CD4-positive, CD25-positive, alpha-beta regulatory T cell (primary cell): ENCODE measurements around the gene ESR1. TPM values are rescaled to one million over a fixed set of nuclear protein-coding genes. Genes with fewer than 3 reads are reported as not detected.

Source experiments
- ATAC-seq, 2 donors: fragments of 150-1000 bp; cut with Tn5 transposase; one replicate each; pipeline ENCODE4 v1.10.0; 2021; ENCODE audit warnings: low read depth in 2 of 2, moderate number of reproducible peaks in 2 of 2, moderate library complexity in 1 of 2
- DNase-seq, 3 donors: peaks; one replicate each; pipeline versions ENCODE4 v3.0.0 to v3.0.0-alpha.2; 2012 to 2022; ENCODE audit warnings: mixed read lengths in 1 of 3
- H3K27ac ChIP-seq: one replicate; pipeline ENCODE4 v1.7.0; 2013; ENCODE audit warnings: mild to moderate bottlenecking, low read length; ENCODE audit not compliant: insufficient read depth, poor library complexity, severe bottlenecking
- H3K27me3 ChIP-seq: one replicate; pipeline ENCODE4 v1.7.0; 2013; ENCODE audit warnings: low read length; ENCODE audit not compliant: control insufficient read depth, insufficient read depth
- H3K36me3 ChIP-seq: one replicate; pipeline ENCODE4 v1.7.0; 2013; ENCODE audit warnings: mild to moderate bottlenecking, low read length, moderate library complexity; ENCODE audit not compliant: control insufficient read depth, insufficient read depth
- H3K4me1 ChIP-seq: 2 replicates; pipeline ENCODE4 v1.7.0; 2013; ENCODE audit warnings: mild to moderate bottlenecking, low read length; ENCODE audit not compliant: insufficient read depth, control insufficient read depth, poor library complexity, severe bottlenecking
- H3K4me3 ChIP-seq: one replicate; pipeline ENCODE4 v1.7.0; 2013; ENCODE audit warnings: low read depth, mild to moderate bottlenecking, low read length, moderate library complexity
- H3K9me3 ChIP-seq, 2 experiments: 1 replicate in 1 of 2; 2 replicates in 1 of 2; pipeline ENCODE4 v1.7.0; 2013; ENCODE audit warnings: low read length in 2 of 2, mild to moderate bottlenecking in 1 of 2, moderate library complexity in 1 of 2; ENCODE audit not compliant: control insufficient read depth in 2 of 2
- H3K27ac Mint-ChIP-seq, 3 donors: one replicate each; pipeline ENCODE4 v1.8.0; 2020 to 2022; ENCODE audit warnings: mild to moderate bottlenecking in 3 of 3, mixed read lengths in 3 of 3, moderate library complexity in 2 of 3
- H3K27me3 Mint-ChIP-seq: one replicate; pipeline ENCODE4 v1.8.0; 2022; ENCODE audit warnings: mild to moderate bottlenecking, mixed read lengths
- H3K36me3 Mint-ChIP-seq: one replicate; pipeline ENCODE4 v1.8.0; 2020; ENCODE audit warnings: mixed read lengths
- H3K4me1 Mint-ChIP-seq, 4 donors: one replicate each; pipeline ENCODE4 v1.8.0; 2020 to 2022; ENCODE audit warnings: mixed read lengths in 4 of 4, mild to moderate bottlenecking in 1 of 4
- H3K4me3 Mint-ChIP-seq, 4 donors: one replicate each; pipeline ENCODE4 v1.8.0; 2020 to 2022; ENCODE audit warnings: mild to moderate bottlenecking in 4 of 4, mixed read lengths in 4 of 4, moderate library complexity in 3 of 4
- H3K9me3 Mint-ChIP-seq, 7 donors: one replicate each; pipeline ENCODE4 v1.8.0; 2020 to 2022; ENCODE audit warnings: mixed read lengths in 7 of 7, mild to moderate bottlenecking in 3 of 7, moderate library complexity in 2 of 7
- polyA plus RNA-seq, 4 donors: library from polyadenylated mRNA; unstranded; fragments of 300-500 nt; fragmentation: Illumina TruSeq; gene quantifications; one replicate each; pipeline ENCODE4 v1.2.3, GENCODE V29; 2021
- total RNA-seq: library from RNA; stranded (reverse); gene quantifications from one replicate; pipeline ENCODE4 v1.2.3, GENCODE V29; 2022

ESR1 gene
- total and polyA plus RNA-seq, 5 donors from 2014 or later: 0.18 to 4.7 (median 0.68) TPM

DNA sequence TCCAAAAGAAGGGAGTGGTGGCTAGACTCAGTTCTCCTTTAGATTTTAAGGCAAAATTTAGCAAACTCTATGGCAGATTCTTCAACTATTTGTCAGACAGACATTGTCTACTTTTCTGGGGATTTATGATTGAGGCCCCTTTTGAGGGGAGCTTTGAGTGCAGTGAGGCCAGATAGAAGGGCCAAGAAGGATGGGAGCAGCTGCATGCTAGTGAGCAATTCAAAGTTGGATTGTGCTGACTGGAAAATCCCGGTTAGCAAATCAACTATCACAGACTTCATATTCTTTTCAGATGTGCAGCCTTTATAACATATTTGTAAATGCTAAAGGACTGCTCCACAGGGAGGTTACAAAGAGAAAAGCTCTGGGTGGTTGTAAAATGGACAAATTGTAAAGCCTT lies 35.0 kb upstream of the ESR1 start:
- H3K27ac Mint-ChIP-seq: no peak overlapping the region
- peaks cover 0 to 2% (median 0%) of the 10 kb centered on the region in 7 donors for H3K9me3 Mint-ChIP-seq
- Histone ChIP-seq H3K9me3 (no peaks in the 10 kb centered on the region), H3K27ac (no peak overlapping the region), H3K27me3 (peaks cover 8% of the 10 kb centered on the region), H3K36me3 (no peaks in the 10 kb centered on the region), H3K4me1 (no peaks in the 10 kb centered on the region), H3K4me3 (no peak overlapping the region)
- DNase-seq (no peak), ATAC-seq (no peak)
- no peaks in the 10 kb centered on the region for H3K36me3 Mint-ChIP-seq
- H3K27me3 Mint-ChIP-seq: peaks cover 19% of the 10 kb centered on the region
- H3K4me3 Mint-ChIP-seq: no peak overlapping the region
- no peaks in the 10 kb centered on the region for H3K4me1 Mint-ChIP-seq

DNA sequence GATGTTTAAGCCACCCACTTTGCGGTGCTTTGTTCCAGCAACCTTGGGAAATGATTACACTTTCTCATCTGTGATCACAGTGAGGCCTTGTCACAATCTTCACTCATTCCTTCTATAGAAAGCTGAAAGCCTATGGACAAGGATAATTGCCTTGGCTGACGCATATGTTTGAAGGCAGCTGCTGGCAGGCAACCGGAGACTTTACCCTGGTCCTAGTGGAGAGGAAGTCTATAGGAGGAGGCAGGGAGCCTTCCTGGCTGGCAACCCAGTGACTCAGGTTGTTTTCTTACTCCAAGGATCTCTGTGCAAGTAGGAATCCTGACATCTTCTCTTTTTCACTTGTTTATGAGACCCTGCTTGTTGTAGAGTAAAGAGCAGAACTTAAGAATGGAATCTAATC lies 34.1 kb upstream of the ESR1 start:
- Histone ChIP-seq H3K36me3 (no peaks in the 10 kb centered on the region), H3K4me1 (no peaks in the 10 kb centered on the region), H3K27me3 (peaks cover 4% of the 10 kb centered on the region), H3K27ac (no peak overlapping the region), H3K9me3 (no peaks in the 10 kb centered on the region), H3K4me3 (no peak overlapping the region)
- DNase-seq: no peak
- H3K4me3 Mint-ChIP-seq: no peak overlapping the region
- no peak overlapping the region for H3K27ac Mint-ChIP-seq
- H3K9me3 Mint-ChIP-seq: peaks cover 0 to 2% (median 0%) of the 10 kb centered on the region in 7 donors
- H3K36me3 Mint-ChIP-seq: no peaks in the 10 kb centered on the region
- H3K4me1 Mint-ChIP-seq: no peaks in the 10 kb centered on the region
- H3K27me3 Mint-ChIP-seq: peaks cover 12% of the 10 kb centered on the region
- ATAC-seq: no peak

DNA sequence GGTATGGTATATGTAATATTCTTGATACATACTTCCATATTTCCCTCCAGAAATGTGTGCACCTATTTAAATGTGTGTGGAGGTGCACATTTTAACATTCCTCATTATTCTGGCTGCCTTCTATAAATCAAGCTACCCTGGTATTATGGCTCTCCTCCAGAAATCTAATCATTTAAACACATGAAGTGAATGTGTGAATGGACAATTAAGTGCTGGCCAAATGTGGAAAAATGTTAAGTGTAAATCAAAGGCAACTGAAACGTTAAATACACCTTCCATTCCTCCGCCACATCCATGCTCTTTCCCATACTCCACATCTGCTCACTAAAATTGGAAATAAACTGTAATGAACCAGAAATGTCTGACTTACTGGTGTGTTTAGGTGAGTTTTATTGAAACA lies 24.9 kb upstream of the ESR1 start:
- DNase-seq (no peak), ATAC-seq (no peak)
- no peak overlapping the region for H3K4me3 Mint-ChIP-seq
- peaks cover 7% of the 10 kb centered on the region for H3K27me3 Mint-ChIP-seq
- H3K4me3 ChIP-seq: no peak overlapping the region
- no peaks in the 10 kb centered on the region for H3K36me3 ChIP-seq
- H3K27me3 ChIP-seq: peaks cover 5% of the 10 kb centered on the region
- H3K36me3 Mint-ChIP-seq: no peaks in the 10 kb centered on the region
- no peak overlapping the region for H3K27ac Mint-ChIP-seq
- H3K27ac ChIP-seq: no peak overlapping the region
- H3K4me1 ChIP-seq: no peaks in the 10 kb centered on the region
- peaks cover 0 to 7% (median 0%) of the 10 kb centered on the region in 7 donors for H3K9me3 Mint-ChIP-seq
- no peaks in the 10 kb centered on the region for H3K9me3 ChIP-seq
- H3K4me1 Mint-ChIP-seq: no peaks in the 10 kb centered on the region

DNA sequence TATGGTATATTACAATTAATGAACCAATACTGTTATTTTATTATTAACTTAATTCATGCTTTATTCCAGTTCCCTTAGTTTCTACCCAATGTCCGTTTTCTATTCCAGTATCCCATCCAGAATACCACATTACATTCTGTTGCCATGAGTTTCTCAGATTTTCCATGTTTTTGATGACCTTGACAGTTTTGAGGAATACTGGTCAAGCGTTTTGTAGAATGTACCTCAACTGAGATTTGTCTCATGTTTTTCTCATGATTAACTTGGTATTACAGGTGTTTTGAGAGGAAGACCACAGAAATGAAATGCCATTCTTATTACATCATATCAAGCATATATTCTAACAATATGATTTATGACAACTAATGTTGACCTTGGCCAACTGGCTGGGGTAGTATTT lies 23.8 kb upstream of the ESR1 start:
- no peaks in the 10 kb centered on the region for H3K4me1 Mint-ChIP-seq
- Histone ChIP-seq H3K4me1 (no peaks in the 10 kb centered on the region), H3K27me3 (peaks cover 5% of the 10 kb centered on the region), H3K27ac (no peak overlapping the region), H3K36me3 (no peaks in the 10 kb centered on the region), H3K4me3 (no peak overlapping the region), H3K9me3 (peaks cover 0 to 3% of the 10 kb centered on the region in 2 experiments)
- peaks cover 12% of the 10 kb centered on the region for H3K27me3 Mint-ChIP-seq
- ATAC-seq: no peak
- H3K9me3 Mint-ChIP-seq: peaks cover 0 to 18% (median 0%) of the 10 kb centered on the region in 7 donors
- no peak overlapping the region for H3K27ac Mint-ChIP-seq
- no peak for DNase-seq
- H3K36me3 Mint-ChIP-seq: no peaks in the 10 kb centered on the region
- no peak overlapping the region for H3K4me3 Mint-ChIP-seq

DNA sequence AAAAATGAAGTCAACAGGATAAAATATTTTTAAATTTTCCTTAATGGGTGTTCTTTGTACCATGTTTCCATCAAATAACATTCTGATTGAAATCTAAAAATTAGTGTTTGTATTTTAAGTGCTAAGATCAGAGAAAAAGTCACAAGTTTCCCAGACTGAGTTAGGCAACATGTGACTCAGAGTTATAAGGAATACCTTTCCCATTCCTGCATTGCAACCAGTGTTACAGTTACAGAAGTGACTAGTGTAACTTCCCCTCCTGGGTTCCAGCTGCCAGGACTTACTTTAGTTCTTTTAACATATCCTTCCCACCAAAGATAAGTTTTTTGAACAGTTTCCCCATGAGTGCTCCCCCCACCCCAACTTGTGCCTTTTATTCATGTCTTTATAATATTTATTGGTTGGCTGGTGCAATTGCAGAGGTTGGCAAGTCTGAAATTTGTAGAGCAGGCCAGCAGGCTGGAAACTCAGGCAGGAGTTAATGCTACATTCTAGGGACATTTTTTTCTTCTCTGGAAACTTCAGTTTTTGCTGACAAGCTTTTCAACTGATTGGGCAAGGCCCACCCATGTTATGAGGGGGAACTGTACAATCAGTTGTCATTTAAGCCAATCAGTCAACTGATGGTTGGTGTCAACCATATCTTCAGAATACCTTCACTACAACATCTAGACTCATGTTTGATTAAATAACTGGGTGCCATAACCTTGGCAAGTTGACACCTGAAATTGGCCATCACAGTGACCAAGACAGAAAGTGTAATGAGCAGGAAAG lies 22.9 kb upstream of the ESR1 start:
- peaks cover 0 to 12% (median 0%) of the 10 kb centered on the region in 7 donors for H3K9me3 Mint-ChIP-seq
- peaks cover 0 to 3% of the 10 kb centered on the region in 2 experiments for H3K9me3 ChIP-seq

DNA sequence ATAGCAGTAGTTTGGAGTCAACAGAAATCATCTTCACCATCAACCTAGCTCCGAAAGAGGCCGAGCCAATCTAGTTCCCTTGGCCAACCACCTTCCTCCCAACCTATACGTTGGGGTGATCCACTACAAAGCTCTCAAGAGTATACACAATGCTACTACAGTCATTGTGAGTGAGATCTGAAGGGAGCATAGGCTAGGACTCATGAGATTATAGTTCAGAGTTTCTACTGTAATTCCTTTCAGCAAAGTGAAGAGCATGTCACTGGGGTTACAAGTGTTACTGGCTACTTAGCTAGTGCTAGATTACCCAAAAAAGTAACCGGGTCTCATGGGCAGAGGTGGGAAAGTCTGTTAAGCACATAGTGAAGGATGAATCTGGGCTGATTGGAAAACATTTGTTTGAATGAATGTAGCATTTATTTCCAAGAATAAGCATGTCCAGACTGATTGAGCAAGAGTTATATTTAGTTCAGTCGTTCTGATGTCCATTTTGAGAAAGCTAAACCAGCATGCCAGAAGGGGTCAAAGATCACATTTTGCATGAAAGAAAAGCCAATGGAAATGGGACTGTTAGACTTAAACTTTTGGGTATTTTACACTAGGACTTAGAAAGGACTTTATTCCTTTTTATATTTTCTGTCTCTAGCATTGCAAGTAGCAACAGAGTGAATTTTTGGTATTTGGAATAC lies 10.5 kb upstream of the ESR1 start:
- Mint-ChIP-seq H3K36me3 (no peaks in the 10 kb centered on the region), H3K27ac (no peak overlapping the region), H3K4me1 (no peaks in the 10 kb centered on the region), H3K9me3 (peaks cover 0 to 4% (median 0%) of the 10 kb centered on the region in 7 donors), H3K27me3 (peaks cover 21% of the 10 kb centered on the region), H3K4me3 (no peak overlapping the region)
- Histone ChIP-seq H3K36me3 (no peaks in the 10 kb centered on the region), H3K4me1 (no peaks in the 10 kb centered on the region), H3K4me3 (no peak overlapping the region), H3K27ac (no peak overlapping the region), H3K9me3 (no peaks in the 10 kb centered on the region), H3K27me3 (no peaks in the 10 kb centered on the region)
- ATAC-seq (no peak), DNase-seq (no peak)

More for the DNA sequence above, 22.9 kb upstream of the ESR1 start:
- Mint-ChIP-seq H3K4me1 (no peaks in the 10 kb centered on the region), H3K36me3 (no peaks in the 10 kb centered on the region), H3K27me3 (peaks cover 12% of the 10 kb centered on the region), H3K27ac (no peak overlapping the region), H3K4me3 (no peak overlapping the region)
- DNase-seq (no peak), ATAC-seq (no peak)
- peaks cover 5% of the 10 kb centered on the region for H3K27me3 ChIP-seq
- no peak overlapping the region for H3K4me3 ChIP-seq
- H3K27ac ChIP-seq: no peak overlapping the region
- H3K36me3 ChIP-seq: no peaks in the 10 kb centered on the region
- H3K4me1 ChIP-seq: no peaks in the 10 kb centered on the region

DNA sequence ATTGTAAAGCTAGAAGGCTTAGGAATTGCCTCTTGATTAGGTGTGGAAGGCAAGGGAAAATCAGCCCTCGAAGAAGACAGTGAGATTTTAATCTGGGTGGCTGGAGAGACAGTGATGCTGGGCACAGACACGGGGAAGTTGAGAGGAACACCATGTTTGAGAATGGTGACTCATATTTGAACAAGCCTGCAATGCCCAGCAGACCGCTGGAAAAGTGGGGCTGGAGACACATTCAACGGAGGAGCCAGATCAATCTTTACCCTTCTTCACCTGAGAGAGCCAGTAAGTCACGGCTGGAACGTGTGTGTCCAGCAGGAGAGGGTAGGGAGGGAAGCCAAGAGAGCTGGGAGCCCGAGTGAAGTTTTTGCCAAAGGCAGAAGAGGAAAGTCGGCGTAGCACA lies 3.7 kb upstream of the ESR1 start:
- peaks cover 48% of the 10 kb centered on the region for H3K27me3 Mint-ChIP-seq
- no peaks in the 10 kb centered on the region for H3K36me3 Mint-ChIP-seq
- Histone ChIP-seq H3K4me1 (peaks cover 9% of the 10 kb centered on the region), H3K4me3 (no peak overlapping the region), H3K27me3 (peaks cover 7% of the 10 kb centered on the region), H3K36me3 (no peaks in the 10 kb centered on the region), H3K27ac (no peak overlapping the region), H3K9me3 (no peaks in the 10 kb centered on the region)
- H3K4me3 Mint-ChIP-seq: no peak overlapping the region
- peaks cover 0 to 3% (median 0%) of the 10 kb centered on the region in 7 donors for H3K9me3 Mint-ChIP-seq
- no peak overlapping the region for H3K27ac Mint-ChIP-seq
- peaks cover 0 to 13% (median 8%) of the 10 kb centered on the region in 4 donors for H3K4me1 Mint-ChIP-seq
- ATAC-seq (no peak), DNase-seq (no peak)
